Measurements from ENCODE around the gene ACER3. TPM values are rescaled to one million over a fixed set of nuclear protein-coding genes. Genes with fewer than 3 reads are reported as not detected.

ACER3 gene
- total RNA-seq, 1 donor from 2014 or later = 12.4 TPM

- H3K4me3 ChIP-seq (ENCODE audit: low read depth, low read length) = no peak overlapping the region
- DNase-seq (ENCODE audit: low read depth) (no peak), FAIRE-seq (no peak)
- no peaks in the 10 kb centered on the region for H3K36me3 ChIP-seq (ENCODE audit: control insufficient read depth, insufficient read depth, low read length)
- H3K27me3 ChIP-seq (ENCODE audit: control insufficient read depth, insufficient read depth, low read length) = no peaks in the 10 kb centered on the region
- no peak for TF ChIP-seq CTCF (IDR thresholded peaks at IDR 0.05; ENCODE audit: insufficient read depth, low read length, severe bottlenecking)
Measured at GRCh38 chr11:77049026-77049425, 188.3 kb downstream of the ACER3 start.

- H3K36me3 ChIP-seq (ENCODE audit: control insufficient read depth, insufficient read depth, low read length) = no peaks in the 10 kb centered on the region
- FAIRE-seq = no peak
- TF ChIP-seq CTCF (IDR thresholded peaks at IDR 0.05; ENCODE audit: insufficient read depth, low read length, severe bottlenecking) = no peak
- DNase-seq (ENCODE audit: low read depth) = no peak
- no peak overlapping the region for H3K4me3 ChIP-seq (ENCODE audit: low read depth, low read length)
- no peaks in the 10 kb centered on the region for H3K27me3 ChIP-seq (ENCODE audit: control insufficient read depth, insufficient read depth, low read length)
Measured at GRCh38 chr11:77051511-77051910, 190.8 kb downstream of the ACER3 start.

- Histone ChIP-seq H3K4me3 (ENCODE audit: low read depth, low read length) (no peak overlapping the region), H3K27me3 (ENCODE audit: control insufficient read depth, insufficient read depth, low read length) (no peaks in the 10 kb centered on the region), H3K36me3 (ENCODE audit: control insufficient read depth, insufficient read depth, low read length) (no peaks in the 10 kb centered on the region)
- DNase-seq (ENCODE audit: low read depth) (no peak), FAIRE-seq (no peak)
- TF ChIP-seq CTCF (IDR thresholded peaks at IDR 0.05; ENCODE audit: insufficient read depth, low read length, severe bottlenecking) = no peak
Measured at GRCh38 chr11:77052518-77052917, 191.8 kb downstream of the ACER3 start.

GRCh38 chr11:77053217-77054015 lies 192.7 kb downstream of the ACER3 start:
- no peaks in the 10 kb centered on the region for H3K36me3 ChIP-seq (ENCODE audit: control insufficient read depth, insufficient read depth, low read length)
- no peak for FAIRE-seq
- DNase-seq (ENCODE audit: low read depth) = no peak
- TF ChIP-seq CTCF (IDR thresholded peaks at IDR 0.05; ENCODE audit: insufficient read depth, low read length, severe bottlenecking) = no peak
- no peaks in the 10 kb centered on the region for H3K27me3 ChIP-seq (ENCODE audit: control insufficient read depth, insufficient read depth, low read length)
- no peak overlapping the region for H3K4me3 ChIP-seq (ENCODE audit: low read depth, low read length)

DNA sequence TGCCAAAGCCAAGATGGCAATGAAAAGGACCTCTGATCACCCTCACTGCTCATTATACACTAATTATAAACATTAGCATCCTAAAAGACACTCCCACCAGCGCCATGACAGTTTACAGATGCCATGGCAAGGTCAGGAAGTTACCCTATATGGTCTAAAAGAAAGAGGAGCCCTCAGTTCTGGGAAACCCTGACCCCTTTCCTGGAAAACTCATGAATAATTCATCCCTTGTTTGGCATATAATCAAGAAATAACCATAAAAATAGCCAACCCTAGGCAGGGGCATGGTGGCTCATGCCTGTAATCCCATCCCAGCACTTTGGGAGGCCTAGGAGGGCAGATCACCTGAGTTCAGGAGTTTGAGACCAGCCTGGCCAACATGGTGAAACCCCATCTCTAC lies 193.4 kb downstream of the ACER3 start:
- Histone ChIP-seq H3K4me3 (ENCODE audit: low read depth, low read length) (no peak overlapping the region), H3K27me3 (ENCODE audit: control insufficient read depth, insufficient read depth, low read length) (no peaks in the 10 kb centered on the region), H3K36me3 (ENCODE audit: control insufficient read depth, insufficient read depth, low read length) (no peaks in the 10 kb centered on the region)
- TF ChIP-seq CTCF (IDR thresholded peaks at IDR 0.05; ENCODE audit: insufficient read depth, low read length, severe bottlenecking) = no peak
- DNase-seq (ENCODE audit: low read depth) = no peak
- FAIRE-seq = no peak

DNA sequence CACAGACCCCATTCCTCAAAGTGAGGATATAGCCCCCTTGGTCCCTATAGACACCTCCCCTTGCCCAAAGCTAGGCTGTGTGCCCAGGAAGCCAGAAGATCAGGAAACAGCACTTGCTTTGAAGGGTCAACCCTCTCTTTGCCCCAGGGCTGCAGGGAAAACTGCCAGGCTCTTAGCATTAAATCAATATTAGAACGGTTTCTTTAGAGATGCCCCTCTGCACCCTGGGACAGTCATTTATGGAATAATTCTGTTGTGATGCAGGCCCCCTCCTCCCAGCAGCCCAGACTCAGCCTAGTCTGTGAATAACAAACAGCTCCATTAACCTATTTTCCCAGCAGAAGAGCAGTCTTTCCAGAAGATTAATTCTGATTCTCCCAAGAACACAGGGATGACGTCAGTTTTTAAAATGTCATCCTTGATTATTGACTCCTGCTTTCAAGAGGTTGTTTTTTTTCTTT lies 194.4 kb downstream of the ACER3 start:
- no peak for FAIRE-seq
- Histone ChIP-seq H3K36me3 (ENCODE audit: control insufficient read depth, insufficient read depth, low read length) (no peaks in the 10 kb centered on the region), H3K27me3 (ENCODE audit: control insufficient read depth, insufficient read depth, low read length) (no peaks in the 10 kb centered on the region), H3K4me3 (ENCODE audit: low read depth, low read length) (no peak overlapping the region)
- no peak for DNase-seq (ENCODE audit: low read depth)
- no peak for TF ChIP-seq CTCF (IDR thresholded peaks at IDR 0.05; ENCODE audit: insufficient read depth, low read length, severe bottlenecking)

Data from bronchial epithelial cell (primary cell).